ENCODE measurements around the gene STON2.
"Not testable (repeated sequence)": the region's sequence is repeated elsewhere in the genome, so short reads cannot be mapped to it uniquely, and the experiment has no call there.

Gene STON2, protein sequence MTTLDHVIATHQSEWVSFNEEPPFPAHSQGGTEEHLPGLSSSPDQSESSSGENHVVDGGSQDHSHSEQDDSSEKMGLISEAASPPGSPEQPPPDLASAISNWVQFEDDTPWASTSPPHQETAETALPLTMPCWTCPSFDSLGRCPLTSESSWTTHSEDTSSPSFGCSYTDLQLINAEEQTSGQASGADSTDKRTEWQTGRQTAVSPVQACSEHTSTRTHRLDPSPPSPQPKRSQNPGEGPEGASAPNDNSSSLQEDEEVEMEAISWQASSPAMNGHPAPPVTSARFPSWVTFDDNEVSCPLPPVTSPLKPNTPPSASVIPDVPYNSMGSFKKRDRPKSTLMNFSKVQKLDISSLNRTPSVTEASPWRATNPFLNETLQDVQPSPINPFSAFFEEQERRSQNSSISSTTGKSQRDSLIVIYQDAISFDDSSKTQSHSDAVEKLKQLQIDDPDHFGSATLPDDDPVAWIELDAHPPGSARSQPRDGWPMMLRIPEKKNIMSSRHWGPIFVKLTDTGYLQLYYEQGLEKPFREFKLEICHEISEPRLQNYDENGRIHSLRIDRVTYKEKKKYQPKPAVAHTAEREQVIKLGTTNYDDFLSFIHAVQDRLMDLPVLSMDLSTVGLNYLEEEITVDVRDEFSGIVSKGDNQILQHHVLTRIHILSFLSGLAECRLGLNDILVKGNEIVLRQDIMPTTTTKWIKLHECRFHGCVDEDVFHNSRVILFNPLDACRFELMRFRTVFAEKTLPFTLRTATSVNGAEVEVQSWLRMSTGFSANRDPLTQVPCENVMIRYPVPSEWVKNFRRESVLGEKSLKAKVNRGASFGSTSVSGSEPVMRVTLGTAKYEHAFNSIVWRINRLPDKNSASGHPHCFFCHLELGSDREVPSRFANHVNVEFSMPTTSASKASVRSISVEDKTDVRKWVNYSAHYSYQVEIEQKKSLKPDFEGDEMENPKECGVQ

DNA sequence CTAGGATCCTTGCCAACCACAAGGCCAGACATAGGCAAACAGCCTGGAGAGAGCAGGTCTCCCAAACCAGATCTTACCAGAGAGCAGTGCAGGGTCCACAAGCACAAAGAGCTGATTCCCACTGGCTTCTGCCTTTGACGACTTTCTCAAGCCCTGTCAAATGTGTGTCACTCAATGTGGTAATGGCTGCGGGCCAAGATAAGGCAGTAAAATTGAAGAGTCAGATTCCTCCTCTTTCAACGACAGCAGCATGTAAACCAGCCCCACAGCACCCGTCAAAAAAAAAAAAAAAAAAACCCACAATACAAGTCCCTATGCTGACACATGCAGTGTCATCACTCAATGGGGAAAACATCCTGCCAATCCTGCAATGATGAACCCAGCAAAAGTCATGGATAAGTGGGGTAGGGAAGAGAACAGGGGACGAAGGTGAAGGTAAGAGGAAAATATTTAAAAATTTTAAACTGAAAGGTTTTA, at the start of gene STON2:
TSS of gene STON2 (minus strand) at position 123 of the 477 bp plus-strand sequence. CDS start 1,942 bp downstream, outside the sequence.
- no peak for DNase-seq (ENCODE audit: extremely low read depth in 1 of 2, low read depth in 1 of 2)

DNA sequence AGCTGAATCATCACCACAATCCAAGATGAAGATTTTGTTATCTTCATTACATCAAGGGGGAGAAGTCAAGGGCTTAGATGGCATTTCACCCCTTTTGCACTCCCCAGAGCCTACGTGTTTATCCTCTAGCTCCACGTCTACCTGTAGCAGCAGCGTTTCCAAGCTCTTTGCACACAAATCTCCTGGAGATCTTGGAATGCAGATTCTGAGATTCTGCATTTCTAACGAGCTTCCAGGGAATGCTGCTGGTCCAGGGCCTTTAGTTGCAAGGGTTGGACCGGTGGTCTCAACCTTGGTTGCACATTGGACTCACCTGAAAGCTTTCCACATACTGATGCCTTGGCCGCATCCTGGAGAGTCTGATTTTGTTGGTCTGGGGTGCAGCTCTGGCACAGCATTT, 49.5 kb upstream of the STON2 start:
- DNase-seq (ENCODE audit: extremely low read depth in 1 of 2, low read depth in 1 of 2) = no peak

DNA sequence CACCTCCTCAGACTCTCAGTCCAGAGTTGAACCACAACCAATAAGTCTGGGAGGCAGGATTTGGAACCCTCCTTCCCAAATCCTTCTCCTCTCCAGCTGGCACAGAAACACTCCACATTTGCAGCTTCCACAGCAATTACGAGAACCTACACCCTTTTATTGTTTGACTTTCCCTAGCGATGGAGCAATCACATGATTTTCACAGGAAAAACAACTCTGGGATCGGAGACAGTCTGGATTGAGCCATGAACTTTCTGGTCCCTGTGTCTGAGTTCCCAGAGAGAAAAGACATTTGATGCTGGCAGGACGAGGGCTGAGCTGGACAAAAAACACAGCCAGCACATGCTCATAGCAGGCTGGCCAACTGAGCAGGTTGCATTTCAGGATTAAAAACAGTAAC, 49.0 kb upstream of the STON2 start:
- no peak for DNase-seq (ENCODE audit: extremely low read depth in 1 of 2, low read depth in 1 of 2)

DNA sequence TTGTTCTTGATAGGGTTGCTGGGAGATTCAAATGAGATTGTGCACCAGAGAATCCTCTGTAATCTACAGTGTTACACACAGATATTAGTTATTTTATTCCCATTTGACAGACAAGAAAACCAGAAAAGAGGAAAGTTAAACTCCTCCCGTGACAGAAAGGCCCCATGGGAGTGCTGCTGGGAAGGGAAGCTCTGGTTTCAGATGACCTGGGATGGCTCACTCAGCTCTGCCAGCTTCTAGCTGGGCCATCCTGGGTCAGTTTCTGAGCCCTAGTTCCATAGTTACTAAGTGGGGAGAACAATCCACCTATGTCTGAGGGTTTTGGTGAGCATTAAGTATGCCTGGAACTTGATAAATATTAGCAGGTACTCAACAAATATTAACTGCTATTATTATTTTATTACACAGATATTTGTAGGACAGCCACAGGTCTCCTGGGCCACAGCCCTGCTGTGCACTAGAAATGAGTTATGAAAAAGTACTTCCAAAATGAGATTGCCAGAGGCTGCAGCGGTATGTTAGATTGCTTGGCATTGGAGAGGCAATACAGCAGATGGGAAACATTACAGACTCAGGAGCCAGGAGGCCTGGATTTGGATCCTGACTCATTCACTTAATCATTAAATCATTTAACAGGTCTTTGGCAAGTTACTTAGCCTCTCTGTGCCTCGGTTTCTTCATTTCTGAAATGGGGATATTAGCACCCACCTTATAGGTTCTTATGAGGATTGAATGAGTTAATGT, 47.1 kb upstream of the STON2 start:
- no peak for DNase-seq (ENCODE audit: extremely low read depth in 1 of 2, low read depth in 1 of 2)

DNA sequence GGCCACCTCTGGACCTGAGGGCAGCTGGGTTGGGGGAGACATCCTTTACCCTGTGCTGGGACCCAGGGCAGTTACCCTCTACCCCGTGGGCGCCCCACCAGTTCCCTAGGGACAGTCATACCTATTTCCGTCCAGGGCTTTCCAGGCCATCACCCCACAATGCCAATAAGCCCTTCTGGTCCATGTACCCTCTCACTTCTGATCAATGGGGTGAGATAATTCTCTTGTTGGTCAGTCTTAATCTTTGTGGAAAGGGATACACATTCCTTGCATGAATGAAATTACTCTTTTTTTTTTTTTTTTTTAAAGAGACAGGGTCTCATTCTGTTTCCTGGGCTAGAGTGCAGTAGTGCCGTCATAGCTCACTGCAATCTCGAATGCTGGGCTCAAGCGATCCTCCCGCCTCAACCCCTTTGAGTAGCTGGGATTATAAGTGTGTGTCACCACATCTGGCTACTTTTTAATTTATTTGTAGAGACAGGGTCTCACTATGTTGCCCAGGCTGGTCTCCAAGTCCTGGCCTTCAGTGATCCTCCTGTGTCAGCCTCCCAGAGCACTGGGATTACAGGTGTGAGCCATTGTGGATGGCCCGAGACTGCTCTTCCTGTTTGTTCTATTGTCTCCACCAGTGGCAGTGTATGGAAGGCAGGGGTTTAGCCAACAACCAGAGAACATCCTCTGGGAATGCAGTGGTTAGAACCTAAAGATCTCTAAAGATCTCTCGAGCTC, 46.3 kb upstream of the STON2 start:
- DNase-seq (ENCODE audit: extremely low read depth in 1 of 2, low read depth in 1 of 2) = no peak

DNA sequence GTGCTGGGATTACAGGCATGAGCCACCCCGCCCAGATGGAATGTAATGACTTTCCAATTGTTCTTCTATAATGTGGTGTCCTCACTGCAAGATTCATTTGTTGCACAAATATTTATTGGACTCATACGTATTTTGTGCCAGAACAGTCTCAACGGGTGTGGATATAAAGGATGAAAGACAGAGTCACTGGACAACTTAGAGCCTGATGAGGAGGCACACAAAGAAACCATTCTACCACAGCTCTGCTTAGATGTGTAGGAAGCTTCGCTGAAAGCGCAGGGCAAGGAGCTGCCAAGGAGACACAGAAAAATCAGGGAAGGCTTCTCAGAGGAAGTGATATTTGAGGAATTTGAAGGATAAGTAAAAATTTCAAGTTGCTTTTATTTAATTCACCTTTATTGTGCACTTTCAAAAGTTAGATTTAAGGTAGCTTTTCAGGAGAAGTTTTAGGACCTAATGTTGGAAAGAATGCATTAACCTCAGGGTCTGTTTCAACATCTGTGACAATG, 41.6 kb upstream of the STON2 start:
- no peak for DNase-seq (ENCODE audit: extremely low read depth in 1 of 2, low read depth in 1 of 2)

DNA sequence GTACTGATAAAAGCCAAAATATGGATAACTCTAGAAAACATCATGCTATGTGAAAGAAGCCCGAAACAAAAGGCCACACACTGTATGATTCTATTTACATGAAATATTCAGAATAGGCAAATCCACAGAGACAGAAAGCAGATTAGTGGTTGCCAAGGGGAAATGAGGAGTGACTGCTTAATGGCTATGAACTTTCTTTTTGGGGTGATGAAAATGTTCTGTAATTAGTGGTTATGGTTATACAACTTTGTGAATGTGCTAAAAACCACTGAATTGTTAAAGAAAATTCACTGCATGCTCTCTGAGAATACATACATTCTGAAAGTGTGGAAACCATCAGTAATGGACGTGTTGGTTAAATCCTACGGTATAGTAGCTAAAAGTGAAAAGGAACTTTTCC, 39.9 kb upstream of the STON2 start:
- DNase-seq (ENCODE audit: extremely low read depth in 1 of 2, low read depth in 1 of 2) = no peak

DNA sequence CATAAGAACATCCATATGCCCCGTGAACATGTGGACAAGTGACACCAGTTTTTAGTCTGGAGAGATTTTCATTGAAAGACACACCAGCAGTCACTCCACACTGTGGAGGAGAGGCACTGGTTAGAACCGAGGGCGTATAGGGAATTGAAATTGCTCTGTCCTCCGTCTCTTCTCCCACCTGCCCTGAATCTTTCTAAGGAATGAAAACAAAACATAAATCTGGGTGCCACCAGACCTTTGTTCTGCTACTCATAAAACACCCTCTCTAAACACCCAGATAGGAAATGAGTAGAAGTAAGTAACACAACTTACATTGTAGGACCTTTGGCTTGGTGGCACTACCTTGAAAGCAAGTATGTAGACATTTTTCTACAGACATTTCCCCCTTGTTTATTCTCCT, 37.1 kb upstream of the STON2 start:
- no peak for DNase-seq (ENCODE audit: extremely low read depth in 1 of 2, low read depth in 1 of 2)

DNA sequence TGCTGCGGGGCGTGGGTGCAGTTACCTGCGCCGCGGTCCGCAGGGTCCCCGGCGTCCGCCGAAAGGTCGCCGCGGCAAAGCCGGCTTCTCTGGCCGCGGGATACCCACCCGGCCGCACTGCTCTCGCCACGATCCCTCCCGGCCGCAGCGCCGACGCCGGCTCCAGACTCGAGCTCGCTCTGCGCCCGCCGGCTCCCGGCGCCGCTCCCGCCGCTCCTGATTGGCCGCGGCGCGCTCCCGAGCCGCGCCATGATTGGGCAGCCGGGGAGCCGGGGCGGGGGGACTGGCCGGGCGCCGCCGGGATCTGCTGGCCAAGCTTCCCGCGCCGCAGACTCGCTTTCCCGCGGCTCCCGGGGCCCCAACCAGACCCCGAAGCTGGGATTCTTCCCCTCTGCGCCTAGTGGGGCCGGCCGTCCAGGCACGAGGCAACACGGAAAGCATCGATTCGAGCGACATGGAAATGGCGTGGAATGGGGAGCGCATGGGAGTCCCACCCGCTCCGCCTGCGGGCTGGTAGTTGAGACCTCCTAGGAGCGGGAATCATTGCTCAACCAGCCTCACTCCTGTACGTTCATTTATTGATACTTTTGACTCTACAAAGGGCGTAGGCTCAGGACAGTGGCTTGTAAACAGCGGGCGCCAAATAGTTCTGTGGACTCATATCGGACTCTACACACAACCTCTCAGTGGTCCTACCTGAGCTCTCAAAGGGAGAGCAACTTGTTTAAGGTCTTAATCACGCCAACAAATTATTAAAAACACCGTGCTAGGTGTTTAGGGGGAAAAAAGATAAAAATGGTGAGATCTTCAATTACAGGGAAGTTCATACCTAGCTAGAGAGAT, 36.4 kb upstream of the STON2 start:
- peak in 1 of 2 donors; percentile 10 for DNase-seq (ENCODE audit: extremely low read depth in 1 of 2, low read depth in 1 of 2)

DNA sequence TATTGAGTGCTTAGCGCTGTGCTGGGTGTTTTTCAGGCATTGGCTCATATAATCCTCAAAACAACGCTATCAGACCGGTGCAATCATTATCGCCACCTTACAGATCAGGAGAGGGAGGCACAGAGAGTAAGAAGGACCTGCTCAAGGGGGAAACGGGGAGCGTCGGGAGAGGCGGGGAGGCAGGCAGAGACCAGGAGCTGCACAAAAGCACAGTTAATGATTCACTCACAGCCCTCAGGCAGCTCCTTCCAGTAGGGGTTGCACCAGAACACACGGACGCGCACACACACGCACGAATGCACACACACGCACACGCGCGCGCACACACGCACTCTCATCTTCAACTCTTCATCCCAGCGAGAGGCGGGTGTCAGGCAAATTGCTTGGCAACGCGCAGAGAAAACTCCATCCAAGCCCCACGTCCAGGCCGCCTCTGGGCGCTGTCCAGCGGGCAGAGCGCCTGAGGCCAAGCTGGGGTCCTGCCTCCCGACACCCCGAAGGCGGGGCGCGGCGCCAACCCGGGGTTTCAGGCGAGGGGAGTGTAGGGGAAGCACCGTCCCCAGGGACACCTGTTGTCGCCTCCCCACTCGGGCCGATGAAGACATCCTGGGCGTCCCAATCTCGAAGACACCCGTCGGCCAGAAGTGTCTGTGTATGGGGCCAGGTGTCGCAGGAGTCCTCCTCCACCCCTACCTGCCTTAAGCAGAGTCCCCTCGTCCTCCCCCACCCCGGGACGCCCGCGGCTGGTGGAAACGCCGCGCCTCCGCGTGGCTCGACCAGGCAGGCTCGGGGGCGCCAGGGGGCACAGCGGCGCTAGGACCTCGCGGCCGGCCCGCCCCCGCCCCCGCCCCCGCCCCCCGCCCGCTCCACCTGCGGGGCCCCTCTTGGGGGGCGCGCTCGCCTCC, 35.5 kb upstream of the STON2 start:
- no peak for DNase-seq (ENCODE audit: extremely low read depth in 1 of 2, low read depth in 1 of 2)

DNA sequence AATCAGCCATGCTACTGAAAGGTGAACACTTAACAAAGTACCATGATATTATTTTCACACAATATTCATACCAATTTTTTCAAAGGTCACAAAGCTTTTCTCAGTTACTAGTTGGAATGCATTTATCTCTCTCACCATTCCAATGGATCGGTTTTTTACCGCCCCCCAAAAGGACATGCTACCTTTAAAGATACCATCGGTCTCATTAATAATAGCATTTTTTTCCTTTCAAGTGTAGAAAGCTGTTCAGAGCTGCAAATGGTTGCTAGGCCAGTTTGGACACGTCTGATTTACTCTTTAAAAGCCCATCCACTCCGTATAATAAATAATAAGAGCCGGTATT, 34.9 kb upstream of the STON2 start:
- no peak for DNase-seq (ENCODE audit: extremely low read depth in 1 of 2, low read depth in 1 of 2)

DNA sequence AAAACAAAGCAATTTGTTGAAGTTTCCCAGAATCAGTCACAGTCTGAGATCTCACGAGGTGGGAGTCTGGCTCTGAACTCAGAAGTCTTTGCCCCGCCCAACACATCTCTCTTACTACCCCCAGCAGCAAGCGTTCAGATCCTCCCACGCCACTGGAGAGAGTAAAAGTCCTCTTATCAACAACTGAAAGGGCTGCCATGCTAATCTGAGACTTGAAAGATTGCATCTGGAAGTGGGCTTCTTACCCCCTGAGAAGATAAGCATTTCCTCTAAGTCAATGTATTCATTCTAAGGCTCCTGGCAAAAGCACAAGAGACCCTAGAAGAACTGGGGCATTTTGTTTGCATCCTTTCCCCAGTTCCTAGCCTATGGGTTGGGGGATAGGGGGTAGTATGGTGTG, 34.1 kb upstream of the STON2 start:
- no peak for DNase-seq (ENCODE audit: extremely low read depth in 1 of 2, low read depth in 1 of 2)

DNA sequence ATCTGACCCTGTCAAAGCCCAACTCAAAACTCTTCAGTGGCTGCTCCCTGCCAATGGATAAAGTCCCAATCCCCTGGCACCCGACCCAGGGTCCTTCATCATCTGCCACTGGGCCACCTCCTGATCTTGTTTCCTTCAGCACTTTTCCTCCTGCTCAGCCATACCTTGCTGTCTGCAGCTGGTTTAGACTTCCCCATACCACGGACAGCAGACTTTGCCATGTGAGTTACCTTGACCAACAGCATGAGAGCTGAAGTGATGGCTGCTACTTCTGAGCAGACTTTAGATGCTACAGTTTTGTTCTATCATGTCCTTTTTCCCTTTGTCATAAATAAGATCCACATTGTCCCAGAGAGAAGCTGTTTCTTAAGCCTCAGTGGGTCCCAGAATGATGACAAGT, 33.3 kb upstream of the STON2 start:
- no peak for DNase-seq (ENCODE audit: extremely low read depth in 1 of 2, low read depth in 1 of 2)

DNA sequence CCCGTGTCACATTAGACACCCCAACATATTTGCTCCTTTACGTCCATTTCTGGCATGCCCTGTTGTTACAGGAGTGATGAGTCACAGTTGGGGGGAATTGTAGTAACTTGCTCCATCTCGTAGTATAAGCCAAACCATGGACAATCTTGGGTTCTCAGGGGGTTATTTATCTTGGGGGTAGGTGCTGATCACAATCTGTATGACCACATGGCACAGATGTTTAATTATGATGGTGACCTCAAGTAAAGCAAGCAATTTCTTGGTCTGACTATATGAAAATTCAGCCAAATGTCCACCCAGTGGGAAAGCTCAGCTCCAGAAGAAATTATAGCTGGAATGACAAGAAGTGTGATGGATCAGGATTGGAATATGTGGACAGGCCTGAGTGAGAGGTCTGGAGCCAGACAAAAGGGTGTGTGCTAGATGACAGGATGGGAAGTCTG, 32.1 kb upstream of the STON2 start:
- DNase-seq (ENCODE audit: extremely low read depth in 1 of 2, low read depth in 1 of 2) = no peak

DNA sequence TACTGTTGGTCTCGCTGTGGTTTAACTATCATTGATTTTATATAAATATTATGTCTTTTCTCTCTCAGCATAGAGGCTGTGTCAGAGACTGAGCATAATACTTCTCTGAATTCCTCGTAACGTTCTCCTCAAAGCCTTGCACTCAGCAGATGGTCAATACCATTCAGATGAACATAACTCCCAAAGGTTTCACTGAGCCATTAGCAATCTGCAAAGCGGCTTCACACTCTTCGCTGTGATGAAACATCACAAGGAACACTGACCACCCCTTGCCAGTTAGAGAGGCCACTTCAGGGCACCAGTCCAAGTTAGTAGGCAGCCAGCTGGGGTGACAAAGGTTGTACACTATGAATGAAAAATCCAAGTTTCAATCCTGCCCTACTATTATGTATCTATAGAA, 30.1 kb upstream of the STON2 start:
- no peak for DNase-seq (ENCODE audit: extremely low read depth in 1 of 2, low read depth in 1 of 2)

DNA sequence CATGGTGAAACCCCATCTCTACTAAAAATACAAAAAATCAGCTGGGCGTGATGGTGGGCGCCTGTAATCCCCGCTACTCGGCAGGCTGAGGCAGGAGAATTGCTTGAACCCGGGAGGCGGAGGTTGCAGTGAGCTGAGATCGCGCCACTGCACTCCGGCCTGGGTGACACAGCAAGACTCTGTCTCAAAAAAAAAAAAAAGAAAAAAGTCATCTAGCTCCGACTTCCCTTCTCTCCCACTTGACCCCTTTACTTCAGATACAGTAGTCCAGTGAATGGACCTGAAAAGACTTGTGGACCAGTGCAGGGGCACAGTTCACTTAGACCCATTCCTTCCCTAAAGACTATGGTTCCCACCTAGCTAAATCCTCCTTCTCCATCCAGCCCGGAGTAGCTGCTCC, 29.6 kb upstream of the STON2 start:
- DNase-seq (ENCODE audit: extremely low read depth in 1 of 2, low read depth in 1 of 2) = not testable (repeated sequence)

DNA sequence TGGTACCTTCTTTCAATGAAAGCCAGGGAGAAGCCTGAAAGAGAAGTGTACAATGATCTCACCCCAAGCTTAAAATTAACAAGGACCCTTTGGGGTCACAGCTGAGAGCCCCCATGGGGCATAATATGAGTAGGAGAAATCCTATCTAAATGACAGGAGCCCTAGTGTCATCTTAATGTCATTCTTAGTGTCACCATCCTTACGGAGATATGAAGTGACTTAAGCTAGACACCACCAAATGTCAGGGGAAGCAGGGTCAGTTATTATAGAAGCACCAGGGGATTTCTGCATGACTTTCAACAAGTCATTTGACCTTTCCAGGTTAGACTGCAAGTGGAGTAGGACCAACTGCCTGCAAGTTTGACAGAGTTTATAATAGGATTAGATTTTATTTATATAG, 28.9 kb upstream of the STON2 start:
- no peak for DNase-seq (ENCODE audit: extremely low read depth in 1 of 2, low read depth in 1 of 2)

DNA sequence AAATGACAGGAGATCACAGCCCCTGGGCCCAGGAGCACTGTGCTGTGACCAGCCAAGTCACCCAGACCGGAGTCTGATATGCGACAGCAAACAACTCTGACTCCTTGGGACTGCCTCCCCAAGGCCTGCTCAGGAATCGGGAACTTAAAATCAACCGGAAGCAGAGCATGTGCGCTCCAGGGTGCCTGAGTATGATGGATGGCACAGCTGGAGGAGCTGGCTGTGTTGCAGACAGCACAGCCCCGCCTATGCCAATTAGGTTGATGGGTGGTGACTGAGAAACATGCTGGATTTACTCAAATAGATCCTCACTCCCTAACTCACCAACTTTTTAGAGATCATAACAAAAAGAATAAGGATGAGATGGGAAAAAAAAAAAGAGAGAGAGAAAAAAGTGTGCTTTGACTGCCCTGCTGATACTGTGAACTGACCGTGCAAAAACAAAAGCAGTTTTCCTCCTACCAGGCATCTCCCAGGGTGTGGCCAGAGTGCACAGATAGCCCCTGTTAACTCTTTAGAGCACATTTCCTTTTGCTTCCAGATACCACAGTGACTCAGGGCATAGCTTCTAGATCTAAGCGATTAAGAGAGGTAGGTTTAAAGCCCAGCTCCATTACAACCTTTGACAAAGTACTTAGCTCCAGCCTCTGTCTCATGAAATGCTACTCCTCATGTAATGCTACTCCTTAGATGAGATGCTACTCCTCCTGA, 27.4 kb upstream of the STON2 start:
- no peak for DNase-seq (ENCODE audit: extremely low read depth in 1 of 2, low read depth in 1 of 2)

Measured in activated CD8-positive, alpha-beta memory T cell treated with anti-CD3 and anti-CD28 coated beads for 1 hour (primary cell).